D721Med (cell line): ENCODE results near the gene TTC34.
"Not testable (repeated sequence)": the region's sequence is repeated elsewhere in the genome, so short reads cannot be mapped to it uniquely, and the experiment has no call there.

ENCODE experiments used
- DNase-seq: peaks from one replicate; pipeline ENCODE4 v3.0.0; 2011; ENCODE audit warnings: low spot score; ENCODE audit not compliant: insufficient read length
- FAIRE-seq: peaks from 2 replicates; lab custom pipeline; 2011; peaks lifted over from hg19 to GRCh38; lab: Jason Lieb, UNC

The TTC34 gene

DNA sequence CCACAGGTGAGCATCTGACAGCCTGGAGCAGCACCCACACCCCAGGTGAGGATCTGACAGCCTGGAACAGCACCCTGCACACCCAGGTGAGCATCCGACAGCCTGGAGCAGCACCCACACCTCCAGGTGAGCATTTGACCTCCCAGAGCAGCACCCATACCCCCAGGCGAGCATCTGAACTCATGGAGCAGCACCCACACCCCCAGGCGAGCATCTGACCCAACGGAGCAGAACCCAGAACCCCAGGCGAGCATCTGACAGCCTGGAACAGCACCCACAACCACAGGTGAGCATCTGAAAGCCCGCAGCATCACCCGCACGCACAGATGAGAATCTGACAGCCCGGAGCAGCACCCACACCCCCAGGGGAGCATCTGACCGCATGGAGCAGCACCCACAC lies 111.3 kb downstream of the TTC34 start:
- not testable (repeated sequence) for FAIRE-seq

DNA sequence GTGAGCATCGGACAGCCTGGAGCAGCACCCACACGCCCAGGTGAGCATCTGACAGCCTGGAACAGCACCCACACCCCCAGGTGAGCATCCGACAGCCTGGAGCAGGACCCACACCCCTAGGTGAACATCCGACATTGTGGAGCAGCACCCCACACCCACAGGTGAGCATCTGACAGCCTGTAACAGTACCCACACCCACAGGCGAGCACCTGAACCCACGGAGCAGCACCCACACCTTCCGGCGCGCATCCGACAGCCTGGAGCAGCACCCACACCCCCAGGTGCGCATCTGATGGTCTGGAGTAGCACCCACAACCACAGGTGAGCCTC lies 113.2 kb downstream of the TTC34 start:
- not testable (repeated sequence) for FAIRE-seq, DNase-seq

More for the DNA sequence above, 111.3 kb downstream of the TTC34 start:
- DNase-seq = not testable (repeated sequence)

DNA sequence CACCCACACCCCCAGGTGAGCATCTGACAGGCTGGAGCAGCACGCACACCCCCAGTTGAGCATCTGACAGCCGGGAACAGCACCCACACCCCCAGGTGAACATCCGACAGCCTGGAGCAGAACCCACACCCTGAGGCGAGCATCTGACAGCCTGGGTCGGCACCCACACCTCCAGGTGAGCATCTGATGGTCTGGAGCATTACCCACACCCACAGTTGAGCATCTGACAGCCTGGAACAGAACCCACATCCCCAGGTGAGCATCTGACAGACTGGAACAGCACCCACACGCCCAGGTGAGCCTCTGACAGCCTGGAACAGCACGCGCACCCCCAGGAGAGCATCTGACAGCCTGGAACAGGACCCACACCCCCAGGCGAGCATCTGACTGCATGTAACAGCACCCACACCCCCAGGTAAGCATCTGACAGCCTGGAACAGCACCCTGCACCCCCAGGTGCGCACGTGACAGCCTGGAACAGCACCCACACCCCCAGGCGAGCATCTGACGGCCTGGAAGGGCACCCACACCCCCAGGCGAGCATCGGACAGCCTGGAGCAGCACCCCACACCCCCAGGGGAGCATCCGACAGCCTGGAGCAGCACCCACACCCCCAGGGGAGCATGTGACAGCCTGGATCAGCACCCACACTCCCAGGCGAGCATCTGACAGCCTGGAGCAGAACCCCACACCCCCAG lies 113.7 kb downstream of the TTC34 start:
- not testable (repeated sequence) for DNase-seq, FAIRE-seq

GRCh38 chr1:2687174-2687591 lies 114.3 kb downstream of the TTC34 start:
- not testable (repeated sequence) for FAIRE-seq, DNase-seq

DNA sequence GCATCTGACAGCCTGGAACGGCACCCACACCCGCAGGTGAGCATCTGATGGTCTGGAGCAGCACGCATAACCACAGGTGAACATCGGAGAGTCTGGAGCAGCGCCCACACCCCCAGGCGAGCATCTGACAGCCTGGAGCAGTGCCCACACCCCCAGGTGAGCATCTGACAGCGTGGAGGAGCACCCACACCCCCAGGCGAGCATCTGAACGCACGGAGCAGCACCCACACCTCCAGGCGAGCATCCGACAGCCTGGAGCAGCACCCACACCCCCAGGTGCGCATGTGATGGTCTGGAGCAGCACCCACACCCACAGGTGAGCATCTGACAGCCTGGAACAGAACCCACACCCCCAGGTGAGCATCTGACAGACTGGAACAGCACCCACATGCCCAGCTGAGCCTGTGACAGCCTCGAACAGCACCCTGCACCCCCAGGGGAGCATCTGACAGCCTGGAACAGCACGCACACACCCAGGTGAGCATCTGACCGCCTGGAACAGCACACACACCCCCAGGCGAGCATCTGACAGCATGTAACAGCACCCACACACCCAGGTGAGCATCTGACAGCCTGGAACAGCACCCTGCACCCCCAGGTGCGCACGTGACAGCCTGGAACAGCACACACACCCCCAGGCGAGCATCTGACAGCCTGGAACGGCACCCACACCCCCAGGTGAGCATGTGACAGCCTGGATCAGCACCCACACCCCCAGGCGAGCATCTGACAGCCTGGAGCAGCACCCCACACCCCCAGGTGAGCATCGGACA lies 115.2 kb downstream of the TTC34 start:
- FAIRE-seq, DNase-seq: not testable (repeated sequence)

DNA sequence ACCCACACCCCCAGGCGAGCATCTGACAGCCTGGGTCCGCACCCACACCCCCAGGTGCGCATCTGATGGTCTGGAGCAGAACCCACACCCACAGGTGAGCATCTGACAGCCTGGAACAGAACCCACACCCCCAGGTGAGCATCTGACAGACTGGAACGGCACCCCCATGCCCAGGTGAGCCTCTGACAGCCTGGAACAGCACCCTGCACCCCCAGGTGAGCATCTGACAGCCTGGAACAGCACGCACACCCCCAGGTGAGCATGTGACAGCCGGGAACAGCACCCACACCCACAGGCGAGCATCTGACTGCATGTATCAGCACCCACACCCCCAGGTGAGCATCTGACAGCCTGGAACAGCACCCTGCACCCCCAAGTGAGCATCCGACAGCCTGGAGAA lies 115.8 kb downstream of the TTC34 start:
- FAIRE-seq, DNase-seq: not testable (repeated sequence)

- DNase-seq, FAIRE-seq: not testable (repeated sequence)
Observed at GRCh38 chr1:2684878-2685277, 116.6 kb downstream of the TTC34 start.

DNA sequence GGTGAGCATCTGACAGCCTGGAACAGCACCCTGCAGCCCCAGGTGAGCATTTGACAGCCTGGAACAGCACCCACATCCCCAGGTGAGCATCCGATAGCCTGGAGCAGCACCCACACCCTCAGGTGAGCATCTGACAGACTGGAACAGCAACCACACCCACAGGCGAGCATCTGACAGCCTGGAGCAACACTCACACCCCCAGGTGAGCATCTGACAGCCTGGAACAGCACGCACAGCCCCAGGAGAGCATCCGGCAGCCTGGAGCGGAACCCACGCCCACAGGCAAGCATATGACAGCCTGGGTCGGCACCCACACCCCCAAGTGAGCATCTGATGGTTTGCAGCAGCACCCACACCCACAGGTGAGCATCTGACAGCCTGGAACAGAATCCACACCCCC lies 117.5 kb downstream of the TTC34 start:
- FAIRE-seq, DNase-seq: not testable (repeated sequence)

- FAIRE-seq, DNase-seq: not testable (repeated sequence)
Observed at GRCh38 chr1:2683321-2683741, 118.2 kb downstream of the TTC34 start.

DNA sequence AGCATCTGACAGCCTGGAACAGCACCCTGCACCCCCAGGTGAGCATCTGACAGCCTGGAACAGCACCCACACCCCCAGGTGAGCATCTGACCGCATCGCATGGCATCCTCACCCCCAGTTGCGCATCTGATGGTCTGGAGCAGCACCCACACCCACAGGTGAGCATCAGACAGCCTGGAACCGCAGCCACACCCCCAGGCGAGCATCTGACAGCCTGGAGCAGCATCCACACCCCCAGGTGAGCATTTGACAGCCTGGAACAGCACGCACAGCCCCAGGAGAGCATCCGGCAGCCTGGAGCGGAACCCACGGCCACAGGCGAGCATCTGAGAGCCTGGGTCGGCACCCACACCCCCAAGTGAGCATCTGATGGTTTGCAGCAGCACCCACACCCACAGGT lies 118.6 kb downstream of the TTC34 start:
- FAIRE-seq = not testable (repeated sequence)

DNA sequence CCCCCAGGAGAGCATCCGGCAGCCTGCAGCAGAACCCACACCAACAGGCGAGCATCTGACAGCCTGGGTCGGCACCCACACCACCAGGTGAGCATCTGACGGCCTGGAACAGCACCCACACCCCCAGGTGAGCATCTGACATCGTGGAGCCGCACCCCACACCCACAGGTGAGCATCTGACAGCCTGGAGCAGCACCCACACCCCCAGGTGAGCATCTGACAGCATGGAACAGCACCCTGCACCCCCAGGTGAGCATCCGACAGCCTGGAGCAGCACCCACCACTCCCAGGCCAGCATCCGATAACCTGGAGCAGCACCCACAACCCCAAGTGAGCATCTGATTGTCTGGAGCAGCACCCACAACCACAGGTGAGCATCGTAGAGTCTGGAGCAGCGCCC lies 124.8 kb downstream of the TTC34 start:
- DNase-seq, FAIRE-seq: not testable (repeated sequence)

More for the DNA sequence above, 118.6 kb downstream of the TTC34 start:
- not testable (repeated sequence) for DNase-seq

DNA sequence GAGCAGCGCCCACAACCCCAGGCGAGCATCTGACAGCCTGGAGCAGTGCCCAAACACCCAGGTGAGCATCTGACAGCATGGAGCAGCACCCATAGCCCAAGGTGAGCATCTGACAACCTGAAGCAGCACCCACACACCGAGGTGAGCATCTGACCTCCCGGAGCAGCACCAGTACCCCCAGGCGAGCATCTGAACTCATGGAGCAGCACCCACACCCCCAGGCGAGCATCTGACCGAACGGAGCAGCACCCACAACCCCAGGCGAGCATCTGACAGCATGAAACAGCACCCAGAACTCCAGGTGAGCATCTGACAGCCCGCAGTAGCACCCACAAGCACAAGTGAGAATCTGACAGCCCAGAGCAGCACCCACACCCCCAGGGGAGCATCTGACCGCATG lies 129.8 kb downstream of the TTC34 start:
- not testable (repeated sequence) for FAIRE-seq, DNase-seq

GRCh38 chr1:2659806-2660205 lies 141.7 kb downstream of the TTC34 start:
- DNase-seq, FAIRE-seq: not testable (repeated sequence)

DNA sequence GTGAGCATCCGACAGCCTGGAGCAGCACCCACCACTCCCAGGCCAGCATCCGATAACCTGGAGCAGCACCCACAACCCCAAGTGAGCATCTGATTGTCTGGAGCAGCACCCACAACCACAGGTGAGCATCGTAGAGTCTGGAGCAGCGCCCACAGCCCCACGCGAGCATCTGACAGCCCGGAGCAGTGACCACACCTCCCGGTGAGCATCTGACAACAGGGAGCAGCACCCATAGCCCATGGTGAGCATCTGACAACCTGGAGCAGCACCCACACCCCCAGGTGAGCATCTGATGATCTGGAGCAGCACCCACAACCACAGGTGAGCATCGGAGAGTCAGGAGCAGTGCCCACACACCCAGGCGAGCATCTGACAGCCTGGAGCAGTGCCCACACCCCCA lies 143.6 kb downstream of the TTC34 start:
- not testable (repeated sequence) for DNase-seq, FAIRE-seq

DNA sequence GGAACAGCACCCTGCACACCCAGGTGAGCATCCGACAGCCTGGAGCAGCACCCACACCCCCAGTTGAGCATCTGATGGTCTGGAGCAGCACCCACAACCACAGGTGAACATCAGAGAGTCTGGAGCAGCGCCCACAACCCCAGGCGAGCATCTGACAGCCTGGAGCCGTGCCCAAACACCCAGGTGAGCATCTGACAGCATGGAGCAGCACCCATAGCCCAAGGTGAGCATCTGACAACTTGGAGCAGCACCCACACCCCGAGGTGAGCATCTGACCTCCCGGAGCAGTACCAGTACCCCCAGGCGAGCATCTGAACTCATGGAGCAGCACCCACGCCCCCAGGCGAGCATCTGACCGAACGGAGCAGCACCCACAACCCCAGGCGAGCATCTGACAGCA lies 144.4 kb downstream of the TTC34 start:
- DNase-seq, FAIRE-seq: not testable (repeated sequence)

GRCh38 chr1:2655598-2656434 lies 145.7 kb downstream of the TTC34 start:
- not testable (repeated sequence) for FAIRE-seq, DNase-seq

GRCh38 chr1:2654443-2654948 lies 147.0 kb downstream of the TTC34 start:
- not testable (repeated sequence) for DNase-seq, FAIRE-seq

DNA sequence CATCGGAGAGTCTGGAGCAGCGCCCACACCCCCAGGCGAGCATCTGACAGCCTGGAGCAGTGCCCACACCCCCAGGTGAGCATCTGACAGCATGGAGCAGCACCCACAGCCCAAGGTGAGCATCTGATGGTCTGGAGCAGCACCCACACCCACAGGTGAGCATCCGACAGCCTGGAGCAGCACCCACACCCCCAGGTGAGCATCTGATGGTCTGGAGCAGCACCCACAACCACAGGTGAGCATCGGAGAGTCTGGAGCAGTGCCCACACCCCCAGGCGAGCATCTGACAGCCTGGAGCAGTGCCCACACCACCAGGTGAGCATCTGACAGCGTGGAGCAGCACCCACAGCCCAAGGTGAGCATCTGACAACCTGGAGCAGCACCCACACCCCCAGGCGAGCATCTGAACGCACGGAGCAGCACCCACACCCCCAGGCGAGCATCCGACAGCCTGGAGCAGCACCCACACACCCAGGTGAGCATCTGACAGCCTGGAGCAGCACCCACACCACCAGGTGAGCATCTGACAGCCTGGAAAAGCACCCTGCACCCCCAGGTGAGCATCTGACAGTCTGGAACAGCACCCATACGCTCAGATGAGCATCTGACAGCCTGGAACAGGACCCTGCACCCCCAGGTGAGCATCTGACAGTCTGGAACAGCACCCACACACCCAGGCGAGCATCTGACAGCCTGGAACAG lies 147.6 kb downstream of the TTC34 start:
- FAIRE-seq, DNase-seq: not testable (repeated sequence)
